GM18505 (cell line): ENCODE measurements around the gene HSPH1.

Experiments used
- ATAC-seq: cut with Tn5 transposase; IDR thresholded peaks from one replicate; pipeline ENCODE4 v1.9.1; 2021; ENCODE audit not compliant: unreplicated experiment
- POLR2A ChIP-seq: IDR thresholded peaks from 4 replicates; pipeline ENCODE4 v1.6.1; 2011; ENCODE audit warnings: borderline replicate concordance; ENCODE audit not compliant: insufficient read depth, insufficient read length; ENCODE audit errors: extremely low read depth

HSPH1 gene

DNA sequence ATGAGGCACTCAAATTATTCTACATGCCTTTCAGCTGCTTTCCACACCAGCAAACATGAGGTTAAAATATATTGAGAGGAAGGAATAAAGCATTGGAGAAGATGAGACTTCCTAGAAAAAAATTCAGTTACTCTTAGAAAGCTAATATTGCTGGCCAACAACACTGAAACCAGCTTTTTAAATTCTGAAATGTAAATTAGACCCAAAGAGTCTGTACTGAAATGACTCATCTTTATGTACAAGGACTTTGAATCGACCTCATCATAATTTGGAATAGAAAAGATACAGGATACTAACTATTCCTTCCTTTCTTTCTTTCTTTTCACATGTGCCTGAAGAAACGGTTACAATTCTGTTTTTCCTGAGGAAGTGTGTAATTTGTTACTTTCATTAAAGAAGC lies 6.5 kb upstream of the HSPH1 start:
- ATAC-seq = no peak
- TF ChIP-seq POLR2A = no peak

GRCh38 chr13:31167490-31167889 lies 5.8 kb upstream of the HSPH1 start:
- no peak for TF ChIP-seq POLR2A

DNA sequence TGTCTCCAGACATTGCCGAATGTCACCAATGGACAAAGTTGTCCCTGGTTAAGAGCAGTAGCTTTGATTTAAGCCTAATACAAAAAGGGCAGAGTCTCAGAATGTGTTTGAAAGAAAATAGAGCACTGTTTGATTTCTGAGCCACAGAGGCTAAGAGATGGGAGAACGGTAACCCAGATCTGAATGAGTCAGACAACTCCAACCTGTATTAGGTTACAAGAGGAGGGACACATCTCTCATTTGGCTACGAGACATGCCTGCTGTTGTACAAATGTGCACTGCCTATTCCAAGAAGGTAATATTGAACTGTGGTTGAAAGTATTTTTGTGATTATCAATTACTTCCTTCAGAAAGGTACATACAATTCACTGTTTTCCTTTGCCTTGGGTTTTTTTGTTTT lies 4.9 kb upstream of the HSPH1 start:
- no peak for TF ChIP-seq POLR2A
- ATAC-seq = no peak

More at GRCh38 chr13:31167490-31167889, 5.8 kb upstream of the HSPH1 start:
- ATAC-seq = peak; percentile 59

DNA sequence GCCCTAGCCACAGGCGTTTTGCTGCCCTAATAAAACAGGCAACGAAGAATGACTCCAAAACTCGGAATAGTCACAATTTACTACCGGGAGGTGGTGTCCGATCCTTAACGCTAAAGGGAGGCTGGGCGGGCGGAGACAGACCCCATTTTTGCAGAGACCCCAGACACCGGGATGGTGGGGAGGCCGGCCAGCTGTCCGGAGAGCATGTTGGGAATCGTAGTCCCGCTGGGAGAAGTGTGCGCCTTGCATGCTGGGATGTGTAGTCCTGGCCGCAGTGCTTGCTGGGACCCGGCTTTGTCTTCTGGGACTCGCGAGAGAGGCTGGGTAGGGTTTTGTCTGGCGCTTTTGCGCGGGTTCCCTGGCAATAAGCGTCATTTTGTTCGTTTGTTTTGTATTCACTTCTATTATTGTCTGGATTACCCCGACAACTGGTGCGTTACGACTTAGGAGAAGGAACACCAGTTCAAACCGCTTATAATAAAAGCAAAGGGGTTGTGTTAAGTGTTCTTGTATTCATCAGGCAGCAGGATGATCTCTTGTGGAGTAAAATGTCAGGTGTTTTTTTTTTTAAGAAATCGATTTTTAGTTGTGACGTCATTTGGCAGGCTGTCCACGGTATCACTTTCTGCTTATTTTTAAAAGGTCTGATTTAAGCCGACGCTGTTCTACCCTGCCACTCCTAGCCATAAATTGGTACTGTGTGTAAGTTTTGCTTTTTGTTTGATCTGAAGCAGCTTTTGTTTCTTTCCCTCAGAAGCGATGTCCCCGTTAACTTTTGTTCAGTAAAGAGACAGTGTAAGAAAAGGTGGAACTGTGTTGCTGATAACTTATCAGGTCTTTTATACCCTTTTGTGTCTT lies 676 bp upstream of the HSPH1 start:
- peak; percentile 59 for TF ChIP-seq POLR2A
- ATAC-seq = peak; percentile 86

DNA sequence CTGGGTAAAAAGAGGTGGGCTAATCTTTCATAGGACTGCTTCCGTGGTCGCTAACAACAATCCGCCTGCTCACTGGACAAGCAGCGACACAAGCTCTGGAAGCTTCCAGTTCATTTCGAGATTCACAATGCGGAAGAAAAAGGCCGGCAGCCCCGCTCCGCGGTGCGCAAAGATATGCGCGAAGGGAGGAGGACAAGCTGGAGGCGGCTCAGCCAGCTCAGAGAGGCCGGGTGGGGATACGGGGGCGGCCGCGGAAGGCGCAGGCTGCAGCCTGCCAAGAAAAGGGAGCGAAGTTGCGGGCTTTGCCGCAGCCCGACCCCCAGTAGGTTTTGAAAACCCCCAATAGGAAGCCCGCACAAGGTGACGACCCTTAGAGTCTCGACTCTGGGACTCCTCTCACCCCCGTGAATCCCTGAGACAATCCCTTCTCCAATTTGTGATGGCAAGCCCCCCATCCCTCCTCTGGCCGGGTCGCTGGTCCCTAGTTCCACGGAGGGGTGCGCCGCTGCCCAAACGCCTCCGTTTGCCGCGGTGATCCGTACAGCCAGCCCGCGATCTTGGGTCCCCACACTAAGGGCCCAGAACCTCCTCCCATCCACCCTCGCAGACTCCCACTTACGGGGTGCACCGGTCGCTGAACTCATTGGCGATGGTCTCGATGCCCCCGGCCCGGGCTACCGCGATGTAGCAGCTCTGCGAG lies 697 bp downstream of the HSPH1 start:
- peak; percentile 21 for ATAC-seq
- TF ChIP-seq POLR2A = no peak

- no peak for ATAC-seq
- no peak for TF ChIP-seq POLR2A
Observed at GRCh38 chr13:31159306-31159705, 2.4 kb downstream of the HSPH1 start.

GRCh38 chr13:31154939-31155338 lies 6.8 kb downstream of the HSPH1 start:
- no peak for ATAC-seq
- no peak for TF ChIP-seq POLR2A

DNA sequence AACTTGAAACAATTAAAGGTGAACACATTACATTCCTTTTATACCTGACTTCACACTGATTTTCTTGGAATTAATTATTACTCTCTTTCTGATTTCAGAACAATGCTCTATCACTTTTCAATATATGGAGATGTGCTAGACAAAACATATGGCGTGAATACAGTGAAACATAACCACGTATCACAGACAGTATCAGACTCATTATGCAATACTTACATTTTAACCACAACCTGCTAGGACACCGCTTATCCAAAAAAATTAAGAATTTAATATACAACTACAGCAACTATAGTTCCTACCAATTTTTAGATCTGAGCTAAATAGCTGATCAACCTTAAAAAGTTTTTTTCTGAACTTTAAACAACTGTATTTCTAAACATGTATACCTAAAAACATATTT lies 9.9 kb downstream of the HSPH1 start:
- no peak for TF ChIP-seq POLR2A
- no peak for ATAC-seq

DNA sequence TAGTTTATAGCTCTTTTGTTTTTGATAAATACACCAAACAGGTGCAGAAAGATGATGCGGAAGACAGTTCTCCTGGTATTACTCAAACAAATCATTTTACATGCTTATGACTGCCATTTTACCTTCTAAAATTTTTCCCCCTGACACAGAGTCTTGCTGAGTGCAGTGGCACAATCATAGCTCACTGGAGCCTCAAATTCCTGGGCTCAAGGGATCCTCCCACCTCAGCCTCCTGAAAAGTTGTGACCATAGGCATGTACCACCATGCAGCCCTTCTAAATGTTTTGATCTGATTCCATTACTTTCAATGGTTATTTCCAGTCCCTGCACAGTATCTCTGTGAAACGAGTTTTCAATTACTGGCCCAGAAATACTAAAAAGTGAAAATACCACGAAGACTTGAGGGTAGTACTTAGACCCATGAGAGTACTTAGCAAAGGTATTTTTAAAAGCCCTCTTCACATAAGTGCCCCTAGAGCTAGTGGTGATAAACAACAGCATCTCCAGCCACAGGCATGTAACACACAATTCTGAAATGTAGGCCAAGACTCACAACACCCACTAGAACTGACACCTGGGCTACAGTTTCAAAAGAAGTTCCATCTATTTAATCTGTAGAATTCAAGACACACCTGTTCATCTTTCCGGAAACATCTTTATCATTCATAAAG lies 11.3 kb downstream of the HSPH1 start:
- TF ChIP-seq POLR2A = no peak
- ATAC-seq = no peak

- no peak for TF ChIP-seq POLR2A
- no peak for ATAC-seq
Observed at GRCh38 chr13:31149604-31150003, 12.1 kb downstream of the HSPH1 start.

DNA sequence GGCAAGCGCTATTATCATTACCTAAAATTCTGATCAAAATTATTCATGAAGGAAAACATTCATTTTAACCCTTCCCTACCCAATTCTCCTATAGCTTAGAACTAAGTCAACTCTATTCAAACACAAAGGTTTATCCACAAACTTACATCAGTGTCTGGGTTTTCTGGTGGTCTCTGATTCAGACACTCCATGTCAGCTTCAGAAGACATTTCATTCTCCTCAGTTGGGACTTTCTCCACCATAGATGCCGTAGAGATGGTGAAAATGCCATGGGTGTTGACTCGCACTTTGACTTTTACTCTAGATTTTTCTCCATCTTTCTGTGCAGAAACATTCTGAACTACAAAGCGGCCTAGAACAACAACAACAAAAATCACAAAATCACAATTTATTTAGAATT lies 16.3 kb downstream of the HSPH1 start:
- ATAC-seq = no peak
- TF ChIP-seq POLR2A = no peak

- no peak for TF ChIP-seq POLR2A
- ATAC-seq = no peak
Observed at GRCh38 chr13:31138515-31138914, 23.2 kb downstream of the HSPH1 start.

DNA sequence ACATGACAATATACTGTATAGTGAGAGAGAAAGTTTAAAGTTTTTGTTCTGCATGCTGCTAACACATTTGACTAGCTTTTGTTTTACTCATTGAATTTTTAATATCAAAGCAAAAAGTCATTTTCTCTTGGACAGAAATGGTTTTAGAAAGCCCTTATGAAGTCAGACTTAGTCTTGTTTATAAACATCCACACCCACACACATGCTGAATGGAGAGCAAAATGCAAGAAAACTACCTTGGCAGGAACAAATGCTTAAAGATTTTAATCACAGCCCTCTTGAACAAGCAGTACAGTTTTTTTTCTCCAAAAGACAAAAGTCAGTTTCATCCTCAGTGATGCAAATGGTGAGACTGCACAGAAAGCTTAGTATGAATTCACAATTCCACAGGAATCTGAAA lies 25.0 kb downstream of the HSPH1 start:
- TF ChIP-seq POLR2A = no peak
- no peak for ATAC-seq

DNA sequence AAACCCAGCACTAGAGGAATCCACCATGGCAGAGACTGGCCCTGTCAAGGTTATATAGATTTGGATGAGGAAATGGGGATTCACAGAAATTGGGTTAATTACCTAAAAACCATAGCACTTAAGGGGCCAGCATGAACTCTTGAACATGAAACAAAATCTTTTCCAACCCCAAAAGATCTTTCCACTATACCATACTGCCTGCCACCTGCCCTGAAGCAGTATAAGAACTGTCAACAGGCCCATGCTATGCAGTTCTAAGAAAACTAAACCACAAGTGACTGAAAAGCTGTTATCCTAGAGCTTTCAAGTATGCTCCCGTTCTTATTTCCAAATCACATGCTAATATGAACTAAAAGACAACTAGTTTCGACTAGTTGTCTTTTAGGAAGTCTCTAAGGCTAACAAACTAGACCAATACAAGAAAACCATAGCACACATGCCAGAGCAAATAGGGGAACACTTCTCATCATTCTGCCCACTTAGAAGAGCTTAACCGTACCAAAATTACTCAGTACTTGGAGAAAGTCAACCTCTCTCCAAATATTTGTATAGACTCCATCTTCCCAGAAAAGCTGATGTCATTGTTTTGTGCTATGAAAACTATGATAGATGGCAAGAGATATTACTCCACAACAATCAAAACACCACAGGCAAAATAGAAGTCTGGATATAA lies 27.5 kb downstream of the HSPH1 start:
- TF ChIP-seq POLR2A = no peak
- ATAC-seq = no peak

- ATAC-seq = no peak
- no peak for TF ChIP-seq POLR2A
Observed at GRCh38 chr13:31133621-31134020, 28.1 kb downstream of the HSPH1 start.
